Esophagus muscularis mucosa (tissue), 4 donors: ENCODE data around the gene RNF149. TPM values are rescaled to one million over a fixed set of nuclear protein-coding genes. Genes with fewer than 3 reads are reported as not detected.

Source experiments
- DNase-seq: peaks from one replicate; pipeline ENCODE4 v3.0.0-alpha.2; 2017; ENCODE audit errors: extremely low spot score
- H3K27ac ChIP-seq, 4 donors: fragments of 200-600 bp; sonication (generic); replicated peaks in 1 of 4; 1 replicate in 3 of 4; 2 replicates in 1 of 4; pipeline ENCODE4 v1.5.1; 2016 to 2019; ENCODE audit warnings: mild to moderate bottlenecking in 1 of 4
- H3K27me3 ChIP-seq, 4 donors: fragments of 200-600 bp; sonication (generic); one replicate each; pipeline versions ENCODE4 v1.5.1 to v1.6.0; 2016 to 2019
- H3K36me3 ChIP-seq, 4 donors: fragments of 200-600 bp; sonication (generic); one replicate each; pipeline ENCODE4 v1.5.1; 2016 to 2019
- H3K4me1 ChIP-seq, 4 donors: fragments of 200-600 bp; sonication (generic); one replicate each; pipeline ENCODE4 v1.5.1; 2016 to 2019
- H3K4me3 ChIP-seq, 4 donors: fragments of 200-600 bp; sonication (generic); 1 replicate in 2 of 4; 2 replicates in 2 of 4; pipeline ENCODE4 v1.5.1; 2016 to 2019; ENCODE audit warnings: mild to moderate bottlenecking in 4 of 4, moderate library complexity in 1 of 4
- H3K9me3 ChIP-seq, 4 donors: fragments of 200-600 bp; sonication (generic); 1 replicate in 3 of 4; 2 replicates in 1 of 4; pipeline ENCODE4 v1.5.1; 2016 to 2019
- CTCF ChIP-seq, 3 experiments: fragments of 200-600 bp in 2 of 3; fragments of 450-650 bp in 1 of 3; sonication (generic) in 2 of 3; IDR thresholded peaks; one replicate each; pipeline ENCODE4 v1.5.1; 2017 to 2019; ENCODE audit warnings: antibody characterized with exemption in 3 of 3, mild to moderate bottlenecking in 2 of 3, moderate library complexity in 1 of 3
- EP300 ChIP-seq: sonication (generic); formaldehyde crosslinking; IDR thresholded peaks from one replicate; pipeline ENCODE4 v1.6.1; 2017; ENCODE audit warnings: antibody characterized with exemption
- POLR2A ChIP-seq: fragments of 450-650 bp; IDR thresholded peaks from one replicate; pipeline ENCODE4 v1.6.1; 2017; ENCODE audit warnings: antibody characterized with exemption, moderate library complexity, mild to moderate bottlenecking, low read depth
- POLR2AphosphoS5 ChIP-seq, 2 donors: sonication (generic); formaldehyde crosslinking; IDR thresholded peaks; one replicate each; pipeline ENCODE4 v1.6.1; 2017; ENCODE audit warnings: antibody characterized with exemption in 2 of 2
- WGBS: methylation state at CpG from one replicate; pipeline ENCODE4 v1.1.5; 2018; 5-methylcytosine and 5-hydroxymethylcytosine counted together
- intact Hi-C: fragments of 100-400 bp; cut with DNase I; formaldehyde crosslinking; loops from one replicate; pipeline ENCODE4 v1.15.1; 2023
- total RNA-seq, 4 donors: library from RNA; depleted of rRNA; stranded (reverse); fragments of >200 nt; gene quantifications; one replicate each; pipeline versions ENCODE4 v1.1.0 to v1.2.1, GENCODE V29; 2016

RNF149 gene
- total RNA-seq, 4 donors from 2014 or later: 29.5 to 66.6 (median 40.0) TPM

GRCh38 chr2:101293544-101293943 lies 15.0 kb downstream of the RNF149 start:
- H3K4me1 ChIP-seq: peaks cover 4 to 28% (median 16%) of the 10 kb centered on the region in 4 donors
- WGBS: 97% methylated on average over 2 of the region's 2 CpGs
- no peak overlapping the region for H3K4me3 ChIP-seq
- no peak for TF ChIP-seq EP300
- TF ChIP-seq CTCF (IDR thresholded peaks at IDR 0.05): no peak
- no peak for TF ChIP-seq POLR2AphosphoS5 (IDR thresholded peaks at IDR 0.05)
- H3K9me3 ChIP-seq: no peaks in the 10 kb centered on the region
- H3K27ac ChIP-seq: no peak overlapping the region
- no peaks in the 10 kb centered on the region for H3K27me3 ChIP-seq
- intact Hi-C loops: no loop called here
- no peak for DNase-seq
- H3K36me3 ChIP-seq: peaks cover 5 to 54% (median 20%) of the 10 kb centered on the region in 4 donors

GRCh38 chr2:101291973-101292372 lies 16.5 kb downstream of the RNF149 start:
- intact Hi-C loops: no loop called here
- WGBS: 98% methylated on average over 3 of the region's 3 CpGs
- H3K4me1 ChIP-seq: peaks cover 0 to 13% (median 5%) of the 10 kb centered on the region in 4 donors
- DNase-seq: no peak
- no peak overlapping the region for H3K4me3 ChIP-seq
- no peaks in the 10 kb centered on the region for H3K9me3 ChIP-seq
- no peak overlapping the region for H3K27ac ChIP-seq
- H3K27me3 ChIP-seq: no peaks in the 10 kb centered on the region
- peaks cover 21 to 69% (median 36%) of the 10 kb centered on the region in 4 donors for H3K36me3 ChIP-seq
- no peak for TF ChIP-seq CTCF (IDR thresholded peaks at IDR 0.05)
- no peak for TF ChIP-seq EP300
- TF ChIP-seq POLR2A: no peak
- TF ChIP-seq POLR2AphosphoS5 (IDR thresholded peaks at IDR 0.05): no peak

- Histone ChIP-seq H3K4me3 (no peak overlapping the region), H3K9me3 (no peaks in the 10 kb centered on the region), H3K36me3 (peaks cover 30 to 82% (median 46%) of the 10 kb centered on the region in 4 donors), H3K27me3 (no peaks in the 10 kb centered on the region), H3K27ac (no peak overlapping the region), H3K4me1 (peaks cover 0 to 2% (median under 1%) of the 10 kb centered on the region in 4 donors)
- no peak for TF ChIP-seq POLR2A
- TF ChIP-seq CTCF (IDR thresholded peaks at IDR 0.05): no peak
- TF ChIP-seq POLR2AphosphoS5 (IDR thresholded peaks at IDR 0.05): no peak
- TF ChIP-seq EP300: no peak
- intact Hi-C loops: no loop called here
- DNase-seq: no peak
Measured at GRCh38 chr2:101290711-101291110, 17.8 kb downstream of the RNF149 start.

GRCh38 chr2:101287303-101287702 lies 21.2 kb downstream of the RNF149 start:
- no peak for DNase-seq
- Histone ChIP-seq H3K4me1 (no peaks in the 10 kb centered on the region), H3K9me3 (no peaks in the 10 kb centered on the region), H3K36me3 (peaks cover 39 to 86% (median 64%) of the 10 kb centered on the region in 4 donors), H3K4me3 (no peak overlapping the region), H3K27me3 (no peaks in the 10 kb centered on the region), H3K27ac (no peak overlapping the region)
- intact Hi-C loops: no loop called here
- 96% methylated on average over 2 of the region's 2 CpGs for whole genome bisulfite sequencing
- no peak for TF ChIP-seq POLR2AphosphoS5 (IDR thresholded peaks at IDR 0.05)
- no peak for TF ChIP-seq POLR2A
- no peak for TF ChIP-seq CTCF (IDR thresholded peaks at IDR 0.05)
- TF ChIP-seq EP300: no peak

- Histone ChIP-seq H3K27me3 (no peaks in the 10 kb centered on the region), H3K27ac (no peak overlapping the region), H3K9me3 (no peaks in the 10 kb centered on the region), H3K4me1 (no peaks in the 10 kb centered on the region), H3K4me3 (no peak overlapping the region), H3K36me3 (peaks cover 45 to 86% (median 70%) of the 10 kb centered on the region in 4 donors)
- intact Hi-C loops: no loop called here
- no peak for TF ChIP-seq POLR2AphosphoS5 (IDR thresholded peaks at IDR 0.05)
- TF ChIP-seq POLR2A: no peak
- TF ChIP-seq EP300: no peak
- no peak for TF ChIP-seq CTCF (IDR thresholded peaks at IDR 0.05)
- DNase-seq: no peak
- WGBS: 95% methylated on average over 6 of the region's 6 CpGs
Measured at GRCh38 chr2:101286684-101287083, 21.8 kb downstream of the RNF149 start.
